GM23338 (cell line): Measurements from ENCODE around the gene GOLGA8Q. TPM values are rescaled to one million over a fixed set of nuclear protein-coding genes. Genes with fewer than 3 reads are reported as not detected.
A peak's percentile ranks its signal among the peaks of the same experiment; 100 is the strongest.
"Not testable (repeated sequence)": the region's sequence is repeated elsewhere in the genome, so short reads cannot be mapped to it uniquely, and the experiment has no call there.

ENCODE experiments used
- ATAC-seq: fragments of 200-7000 bp; cut with Tn5 transposase; 3 replicates; pipeline ENCODE4 v1.9.1; 2020
- DNase-seq: peaks from one replicate; pipeline ENCODE4 v3.0.0-alpha.2; 2015; ENCODE audit warnings: low spot score
- H2AFZ ChIP-seq: fragments of 200-600 bp; sonication (generic); 2 replicates; pipeline ENCODE4 v1.8.0; 2016; ENCODE audit warnings: antibody characterized with exemption, mild to moderate bottlenecking, moderate library complexity
- H3F3A ChIP-seq: fragments of 200-600 bp; sonication (generic); replicated peaks from 2 replicates; pipeline ENCODE4 v1.8.0; 2017; ENCODE audit warnings: antibody characterized with exemption, mixed run types, low read depth
- H3K27ac ChIP-seq: fragments of 200-600 bp; sonication (generic); 2 replicates; pipeline ENCODE4 v1.6.1; 2016; ENCODE audit warnings: low read depth
- H3K27me3 ChIP-seq: fragments of 200-600 bp; sonication (generic); 2 replicates; pipeline ENCODE4 v1.8.0; 2016; ENCODE audit warnings: mild to moderate bottlenecking, mixed run types, moderate library complexity; ENCODE audit not compliant: insufficient read depth
- H3K36me3 ChIP-seq: fragments of 200-600 bp; sonication (generic); 2 replicates; pipeline ENCODE4 v1.8.0; 2016; ENCODE audit warnings: mild to moderate bottlenecking; ENCODE audit not compliant: insufficient read depth
- H3K4me1 ChIP-seq: fragments of 200-600 bp; sonication (generic); 2 replicates; pipeline ENCODE4 v1.8.0; 2016; ENCODE audit warnings: mild to moderate bottlenecking, moderate library complexity; ENCODE audit not compliant: insufficient read depth
- H3K4me2 ChIP-seq: fragments of 200-600 bp; sonication (generic); 2 replicates; pipeline ENCODE4 v1.7.1; 2017; ENCODE audit warnings: mixed run types
- H3K4me3 ChIP-seq: fragments of 200-600 bp; sonication (generic); 2 replicates; pipeline ENCODE4 v1.6.1; 2016; ENCODE audit warnings: mixed run types
- H3K79me2 ChIP-seq: fragments of 200-600 bp; sonication (generic); replicated peaks from 2 replicates; pipeline ENCODE4 v1.8.0; 2017; ENCODE audit warnings: mild to moderate bottlenecking; ENCODE audit not compliant: insufficient read depth
- H3K9me2 ChIP-seq: fragments of 200-600 bp; sonication (generic); 2 replicates; pipeline ENCODE4 v1.8.0; 2017; ENCODE audit not compliant: insufficient read depth
- H4K20me1 ChIP-seq: fragments of 200-600 bp; sonication (generic); replicated peaks from 2 replicates; pipeline ENCODE4 v1.8.0; 2017; ENCODE audit warnings: mild to moderate bottlenecking; ENCODE audit not compliant: insufficient read depth
- H3K27ac Mint-ChIP-seq: 2 replicates; pipeline ENCODE4 v1.8.0; 2020; ENCODE audit warnings: inconsistent platforms, mild to moderate bottlenecking, moderate library complexity, mixed read lengths
- H3K27me3 Mint-ChIP-seq: 3 replicates; pipeline ENCODE4 v1.8.0; 2022; ENCODE audit warnings: low read depth, mild to moderate bottlenecking, moderate library complexity, mixed read lengths, inconsistent platforms; ENCODE audit not compliant: insufficient read depth, poor library complexity
- H3K36me3 Mint-ChIP-seq: 3 replicates; pipeline ENCODE4 v1.8.0; 2021; ENCODE audit warnings: low read depth, mild to moderate bottlenecking, inconsistent platforms, moderate library complexity, mixed read lengths
- H3K4me1 Mint-ChIP-seq: 3 replicates; pipeline ENCODE4 v1.8.0; 2020; ENCODE audit warnings: mild to moderate bottlenecking, inconsistent platforms, mixed read lengths
- H3K4me3 Mint-ChIP-seq: 3 replicates; pipeline ENCODE4 v1.8.0; 2021; ENCODE audit warnings: moderate library complexity, mild to moderate bottlenecking, inconsistent platforms, mixed read lengths
- H3K9me3 Mint-ChIP-seq: 3 replicates; pipeline ENCODE4 v1.8.0; 2020; ENCODE audit warnings: moderate library complexity, mild to moderate bottlenecking, inconsistent platforms, mixed read lengths
- long read RNA-seq: library from polyadenylated mRNA; unstranded; transcript quantifications from one replicate; pipeline ENCODE4 v2.0.0, GENCODE V29; 2020; ENCODE audit not compliant: unreplicated experiment
- polyA plus RNA-seq: library from polyadenylated mRNA; unstranded; fragments of >200 nt; fragmentation: Nextera tagmentation; extraction: Ambion mirVana; gene quantifications from 2 replicates; pipeline ENCODE4 v1.2.1, GENCODE V29; 2016
- total RNA-seq: library from RNA; depleted of rRNA; stranded (reverse); fragments of >200 nt; shearing (Covaris generic); gene quantifications from 2 replicates; pipeline ENCODE4 v1.2.3, GENCODE V29; 2014; rRNA removed

Gene GOLGA8Q, protein sequence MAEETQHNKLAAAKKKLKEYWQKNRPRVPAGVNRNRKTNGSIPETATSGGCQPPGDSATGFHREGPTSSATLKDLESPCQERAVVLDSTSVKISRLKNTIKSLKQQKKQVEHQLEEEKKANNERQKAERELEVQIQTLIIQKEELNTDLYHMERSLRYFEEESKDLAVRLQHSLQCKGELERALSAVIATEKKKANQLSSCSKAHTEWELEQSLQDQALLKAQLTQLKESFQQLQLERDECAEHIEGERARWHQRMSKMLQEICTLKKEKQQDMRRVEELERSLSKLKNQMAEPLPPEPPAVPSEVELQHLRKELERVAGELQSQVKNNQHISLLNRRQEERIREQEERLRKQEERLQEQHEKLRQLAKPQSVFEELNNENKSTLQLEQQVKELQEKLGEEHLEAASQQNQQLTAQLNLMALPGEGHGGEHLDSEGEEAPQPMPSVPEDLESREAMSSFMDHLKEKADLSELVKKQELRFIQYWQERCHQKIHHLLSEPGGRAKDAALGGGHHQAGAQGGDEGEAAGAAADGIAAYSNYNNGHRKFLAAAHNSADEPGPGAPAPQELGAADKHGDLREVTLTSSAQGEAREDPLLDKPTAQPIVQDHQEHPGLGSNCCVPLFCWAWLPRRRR
- total RNA-seq (not detected in 2 replicates), polyA plus RNA-seq (not detected in 2 replicates)
- long read RNA-seq, result 0 reads

DNA sequence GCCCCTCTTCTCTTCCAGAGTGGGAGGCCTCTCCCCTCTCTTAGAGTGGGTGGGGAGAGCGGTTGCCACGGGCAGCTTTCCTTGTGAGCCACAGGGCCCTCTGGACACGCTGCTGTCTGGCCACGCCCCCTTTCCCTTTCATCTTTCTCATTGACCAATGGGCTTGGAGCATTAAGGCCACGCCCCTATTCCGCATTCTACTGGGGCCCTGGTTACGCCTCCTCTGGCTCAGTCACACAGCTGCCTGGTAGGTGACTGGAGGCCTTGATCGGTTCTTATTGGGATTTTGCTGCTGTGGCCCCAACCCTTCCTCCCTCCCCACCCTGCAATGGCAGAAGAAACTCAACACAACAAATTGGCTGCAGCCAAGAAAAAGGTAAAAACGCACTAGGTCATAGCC is at the start of gene GOLGA8Q:
GOLGA8Q (plus strand) TSS at position 301 of the 400 bp plus-strand sequence; CDS start at position 329, 28 bp downstream.
- H3K36me3 ChIP-seq, H3K4me1 Mint-ChIP-seq, H3K27me3 Mint-ChIP-seq, ATAC-seq, H3K27ac Mint-ChIP-seq, H3K4me2 ChIP-seq, H3K4me1 ChIP-seq, H2AFZ ChIP-seq, H3K79me2 ChIP-seq, H3K9me3 Mint-ChIP-seq, H3K27me3 ChIP-seq, H3K9me2 ChIP-seq, H3F3A ChIP-seq, H3K4me3 ChIP-seq, H4K20me1 ChIP-seq, H3K4me3 Mint-ChIP-seq, H3K27ac ChIP-seq, H3K36me3 Mint-ChIP-seq: not testable (repeated sequence)
- peak; percentile 1 for DNase-seq

DNA sequence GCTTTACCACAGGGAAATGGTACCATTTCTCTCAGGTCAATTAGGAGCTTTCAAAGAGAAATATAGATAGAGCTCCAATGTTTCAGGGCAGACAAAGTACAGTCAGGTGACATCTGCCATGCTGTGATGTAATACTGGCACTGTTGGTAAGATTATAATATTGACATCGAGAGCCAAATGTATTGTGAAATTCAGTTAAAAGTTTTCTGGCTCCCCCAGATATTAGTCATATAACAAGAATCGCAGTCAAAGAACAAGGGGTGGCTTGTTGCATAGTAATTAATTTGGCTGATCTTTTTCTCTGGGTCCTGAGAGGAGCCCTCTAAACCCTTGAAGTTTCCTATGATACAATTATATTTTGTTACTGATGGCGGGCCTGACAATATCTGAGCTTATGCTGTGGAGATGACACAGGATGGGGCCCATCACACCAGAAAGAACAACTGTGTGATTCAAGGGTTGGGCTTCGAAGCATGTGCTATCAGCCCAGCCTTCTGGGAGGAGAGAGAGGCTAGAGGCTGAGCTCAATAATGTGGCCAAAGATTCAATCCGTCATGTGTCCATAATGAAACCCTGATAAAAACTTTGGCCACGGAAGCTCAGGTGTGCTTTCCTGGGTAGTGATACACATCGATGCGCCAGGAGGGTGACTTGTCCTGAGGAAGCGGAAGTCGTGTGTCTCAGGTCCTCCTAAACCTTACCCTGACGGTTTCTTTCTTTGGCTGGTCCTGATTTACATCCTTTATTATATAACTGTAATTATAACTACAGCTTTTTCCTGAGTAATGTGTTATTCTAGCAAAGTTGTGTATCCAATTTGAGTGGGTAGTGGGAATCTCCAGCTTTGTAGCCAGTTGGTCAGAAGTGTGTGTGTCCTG is 48.7 kb upstream of the GOLGA8Q start:
- not testable (repeated sequence) for H3K4me2 ChIP-seq, H3K36me3 ChIP-seq, H4K20me1 ChIP-seq, ATAC-seq, H3K9me2 ChIP-seq, H3K27me3 Mint-ChIP-seq, H3K9me3 Mint-ChIP-seq, H3K27ac ChIP-seq, H3K4me3 Mint-ChIP-seq, H3K4me1 ChIP-seq, H2AFZ ChIP-seq, H3K27me3 ChIP-seq, H3K27ac Mint-ChIP-seq, H3K79me2 ChIP-seq, H3K36me3 Mint-ChIP-seq, H3F3A ChIP-seq, H3K4me1 Mint-ChIP-seq, H3K4me3 ChIP-seq, DNase-seq

DNA sequence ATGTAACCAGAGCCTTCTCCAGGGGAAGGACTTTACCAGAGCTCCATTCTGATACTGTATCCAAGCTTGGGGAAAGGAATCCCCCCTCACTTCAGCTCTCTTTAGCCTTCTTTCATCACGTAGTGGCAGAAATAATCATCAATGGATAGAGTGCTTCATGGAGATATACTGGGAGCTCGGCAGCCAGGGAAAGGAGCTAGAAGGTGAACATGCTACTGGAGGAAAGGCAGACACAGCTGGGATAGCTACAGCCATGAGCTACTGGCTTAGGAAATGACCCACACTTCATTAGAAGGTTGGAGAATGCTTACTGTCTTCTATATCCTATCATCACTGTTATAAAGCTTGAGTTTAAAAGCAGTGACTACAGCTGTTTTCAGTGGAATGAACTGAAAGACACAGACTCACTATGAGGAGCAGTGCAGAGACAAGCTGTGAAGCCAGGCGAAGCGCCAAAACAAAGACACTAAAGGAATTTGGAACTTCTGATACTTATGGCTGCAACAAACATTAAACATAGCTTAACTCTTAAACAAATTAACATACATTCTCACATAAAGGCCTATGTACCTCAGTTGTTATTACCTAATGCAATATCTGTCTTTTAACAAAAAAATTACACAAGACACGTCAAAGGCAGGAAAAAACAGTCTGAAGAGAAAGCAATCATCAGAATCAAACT is 47.5 kb upstream of the GOLGA8Q start:
- H3K27ac ChIP-seq, H3K27me3 Mint-ChIP-seq, H3K9me2 ChIP-seq, H2AFZ ChIP-seq, DNase-seq, H4K20me1 ChIP-seq, H3K4me1 ChIP-seq, H3K27me3 ChIP-seq, H3F3A ChIP-seq, H3K4me3 Mint-ChIP-seq, H3K36me3 Mint-ChIP-seq, H3K4me2 ChIP-seq, H3K36me3 ChIP-seq, H3K4me1 Mint-ChIP-seq, H3K27ac Mint-ChIP-seq, H3K9me3 Mint-ChIP-seq, ATAC-seq, H3K79me2 ChIP-seq, H3K4me3 ChIP-seq: not testable (repeated sequence)

DNA sequence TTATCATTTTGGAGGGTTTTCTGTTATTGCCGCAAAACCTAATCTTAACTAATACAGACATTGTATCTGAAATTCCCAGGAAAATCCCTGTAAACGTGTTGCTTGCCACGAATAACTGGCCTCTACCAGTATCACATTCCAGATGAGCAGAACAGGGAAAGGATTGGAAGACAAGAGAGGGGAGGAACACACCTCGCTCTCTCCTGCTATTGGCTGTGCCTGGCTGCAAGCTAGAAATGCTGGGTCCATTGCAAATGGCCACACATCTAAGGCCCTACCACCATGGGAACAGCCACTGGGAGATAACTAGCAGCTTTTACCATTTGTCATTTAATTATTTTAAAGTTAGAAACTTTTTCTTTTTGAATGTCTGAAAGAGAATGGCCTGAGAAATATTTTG is 37.3 kb upstream of the GOLGA8Q start:
- not testable (repeated sequence) for H3K4me1 ChIP-seq, H3K4me3 Mint-ChIP-seq, H3K36me3 ChIP-seq, H3K79me2 ChIP-seq, H3K27me3 ChIP-seq, H3K4me3 ChIP-seq, H2AFZ ChIP-seq, H3K27me3 Mint-ChIP-seq, H3K27ac ChIP-seq, H3K4me1 Mint-ChIP-seq, DNase-seq, H3K27ac Mint-ChIP-seq, H3F3A ChIP-seq, H4K20me1 ChIP-seq, H3K9me3 Mint-ChIP-seq, H3K4me2 ChIP-seq, H3K9me2 ChIP-seq, H3K36me3 Mint-ChIP-seq
- ATAC-seq, result peak; percentile 70

DNA sequence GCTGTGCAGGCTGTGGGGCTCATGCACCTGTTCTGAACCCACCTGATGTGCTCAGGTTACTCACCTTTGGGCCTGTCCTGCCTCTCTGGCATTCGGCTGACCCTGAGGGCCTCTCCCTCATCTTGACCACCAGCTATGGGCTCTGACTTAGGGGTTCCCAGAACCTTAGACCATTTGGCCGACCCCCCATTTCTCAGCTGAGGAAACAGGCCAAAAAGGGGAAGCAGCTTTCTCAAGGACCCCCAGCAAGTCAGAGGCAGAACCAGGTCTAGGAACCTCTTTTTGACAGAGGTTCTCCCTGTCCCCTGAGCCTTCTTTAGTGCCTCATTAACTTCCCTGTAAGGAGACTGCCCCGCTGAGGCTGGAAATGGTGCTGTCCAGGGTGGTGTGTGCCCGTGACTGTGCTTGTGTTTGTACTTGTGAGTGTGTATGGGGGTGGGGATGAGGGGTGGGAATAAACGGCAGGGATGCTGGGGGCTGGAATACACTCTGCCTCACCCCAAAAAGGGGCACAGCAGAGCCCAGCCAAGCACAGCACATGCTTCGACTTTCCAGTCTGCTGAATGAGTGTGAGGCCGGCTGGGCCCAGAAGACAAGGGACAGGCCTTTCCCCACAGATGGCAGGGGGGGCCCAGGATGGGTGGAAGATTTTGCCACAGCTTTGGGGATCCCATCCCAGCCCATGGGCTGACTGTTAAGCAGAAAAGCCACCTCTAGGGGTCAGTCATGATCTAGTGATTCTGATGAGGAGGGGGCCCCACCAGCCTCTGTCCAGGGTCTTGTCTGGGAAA is 28.2 kb upstream of the GOLGA8Q start:
- H3K27ac Mint-ChIP-seq, H3K4me1 Mint-ChIP-seq, H3K27ac ChIP-seq, H3K9me3 Mint-ChIP-seq, H3K36me3 Mint-ChIP-seq, H3K4me1 ChIP-seq, H2AFZ ChIP-seq, ATAC-seq, H3K79me2 ChIP-seq, H3K36me3 ChIP-seq, H3K4me3 ChIP-seq, H3K27me3 Mint-ChIP-seq, H3K9me2 ChIP-seq, H3F3A ChIP-seq, H3K4me2 ChIP-seq, H4K20me1 ChIP-seq, H3K4me3 Mint-ChIP-seq, H3K27me3 ChIP-seq: not testable (repeated sequence)
- DNase-seq, result peak; percentile 2
